HG03095 (cell line): Measurements from ENCODE around the gene PRELP.
"Not testable (repeated sequence)": the region's sequence is repeated elsewhere in the genome, so short reads cannot be mapped to it uniquely, and the experiment has no call there.

Experiments
- ATAC-seq: cut with Tn5 transposase; IDR thresholded peaks from one replicate; pipeline ENCODE4 v1.9.1; 2021; ENCODE audit warnings: moderate library complexity; ENCODE audit not compliant: unreplicated experiment

PRELP gene

GRCh38 chr1:203504400-203505250 is 29.0 kb downstream of the PRELP start:
- ATAC-seq, result no peak

- no peak for ATAC-seq
Observed at GRCh38 chr1:203505526-203506204, 30.1 kb downstream of the PRELP start.

- no peak for ATAC-seq
Observed at GRCh38 chr1:203506858-203507626, 31.4 kb downstream of the PRELP start.

- no peak for ATAC-seq
Observed at GRCh38 chr1:203507759-203508158, 32.2 kb downstream of the PRELP start.

- ATAC-seq, result no peak
Observed at GRCh38 chr1:203508463-203509073, 33.0 kb downstream of the PRELP start.

GRCh38 chr1:203509135-203509534 is 33.5 kb downstream of the PRELP start:
- ATAC-seq, result no peak

GRCh38 chr1:203511513-203511912 is 35.9 kb downstream of the PRELP start:
- no peak for ATAC-seq

DNA sequence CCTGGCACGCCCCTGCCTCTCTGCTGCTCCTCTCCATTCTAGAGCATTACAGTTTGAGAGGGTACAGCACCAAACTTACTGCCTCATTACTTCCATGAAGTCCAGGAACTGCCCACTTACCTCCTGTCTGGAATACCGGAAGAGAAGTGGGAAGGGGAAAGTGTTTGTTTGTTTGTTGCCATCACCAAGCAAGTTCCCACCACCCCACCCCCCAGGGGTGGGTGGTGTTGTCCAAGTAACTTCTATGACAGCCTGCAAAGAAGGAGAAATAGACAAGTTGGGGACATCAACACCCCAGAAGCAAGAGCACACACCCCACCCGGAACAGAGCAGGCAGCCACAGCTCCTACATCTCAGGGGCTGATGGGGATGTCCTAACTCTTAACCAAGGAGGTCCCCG is 36.3 kb downstream of the PRELP start:
- ATAC-seq, result no peak

DNA sequence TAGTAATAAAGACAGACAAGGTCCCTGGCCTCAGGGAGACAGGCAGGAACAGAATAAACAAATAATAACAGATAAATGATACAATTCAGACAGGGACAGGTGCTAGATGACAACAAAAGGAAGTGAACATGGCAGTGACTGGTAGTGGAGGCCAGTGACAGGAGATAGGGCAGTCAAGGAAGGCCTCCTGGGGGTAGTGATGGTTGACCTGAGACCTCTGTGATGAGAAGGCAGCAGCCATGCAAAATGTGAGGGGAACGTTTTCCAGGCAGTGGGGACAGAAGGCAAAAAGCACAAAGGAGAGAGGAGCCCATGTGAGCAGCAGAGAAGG is 36.9 kb downstream of the PRELP start:
- no peak for ATAC-seq

DNA sequence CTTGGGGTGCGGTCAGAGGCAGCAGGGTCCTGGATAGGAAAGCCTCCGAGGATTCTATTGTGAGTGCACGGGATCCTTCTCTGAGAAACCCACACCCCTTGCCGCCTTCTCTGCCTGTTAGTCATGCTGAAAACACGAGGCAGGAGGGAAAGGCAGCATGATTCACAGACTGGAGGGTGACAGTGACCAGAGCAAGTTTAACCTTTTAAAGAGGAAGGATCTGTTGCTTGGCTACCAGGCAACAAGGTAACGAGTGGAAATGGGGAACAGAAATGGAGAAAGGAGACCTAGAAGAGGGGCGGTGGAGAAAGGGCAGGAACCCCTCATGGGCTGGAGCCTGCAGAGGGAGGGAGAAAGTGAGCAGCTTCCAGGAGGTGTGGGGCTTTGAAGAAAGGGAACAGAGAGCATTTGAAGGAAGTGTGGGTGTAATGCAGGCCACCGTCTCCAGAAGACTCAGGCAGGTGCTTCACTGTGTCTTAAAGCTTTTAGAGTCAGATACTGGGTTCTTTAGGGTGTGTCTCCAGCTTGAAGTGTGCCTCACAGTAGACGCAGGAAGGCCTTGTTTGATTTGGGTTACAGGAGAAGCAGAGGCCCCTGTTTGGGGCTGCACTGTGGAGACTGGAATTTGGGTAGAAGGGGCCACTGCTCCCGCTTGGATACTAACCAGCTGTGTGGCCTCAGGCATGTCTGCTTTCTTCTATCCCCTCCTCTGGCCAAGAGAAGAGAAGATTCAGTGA is 37.4 kb downstream of the PRELP start:
- no peak for ATAC-seq

- ATAC-seq, result no peak
Observed at GRCh38 chr1:203513585-203514031, 38.0 kb downstream of the PRELP start.

GRCh38 chr1:203516184-203516583 is 40.6 kb downstream of the PRELP start:
- no peak for ATAC-seq

GRCh38 chr1:203516906-203517305 is 41.3 kb downstream of the PRELP start:
- no peak for ATAC-seq

- no peak for ATAC-seq
Observed at GRCh38 chr1:203517426-203518110, 42.0 kb downstream of the PRELP start.

DNA sequence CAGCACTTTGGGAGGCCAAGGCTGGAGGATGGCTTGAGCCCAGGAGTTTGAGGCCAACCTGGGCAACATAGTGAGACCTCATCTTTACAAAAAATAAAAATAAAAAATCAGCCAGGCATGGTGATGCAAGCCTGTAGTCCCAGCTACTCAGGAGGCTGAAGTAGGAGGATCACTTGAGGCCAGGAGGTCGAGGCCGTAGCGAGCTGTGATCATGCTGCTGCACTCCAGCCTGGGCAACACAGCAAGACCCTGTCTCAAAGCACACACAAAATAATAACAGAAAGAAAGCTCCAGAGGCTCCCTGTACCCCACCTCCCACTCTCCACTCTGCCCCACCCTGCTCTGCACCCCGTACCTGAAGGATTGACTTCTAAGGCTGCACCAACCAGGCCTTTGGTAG is 42.5 kb downstream of the PRELP start:
- ATAC-seq, result not testable (repeated sequence)

DNA sequence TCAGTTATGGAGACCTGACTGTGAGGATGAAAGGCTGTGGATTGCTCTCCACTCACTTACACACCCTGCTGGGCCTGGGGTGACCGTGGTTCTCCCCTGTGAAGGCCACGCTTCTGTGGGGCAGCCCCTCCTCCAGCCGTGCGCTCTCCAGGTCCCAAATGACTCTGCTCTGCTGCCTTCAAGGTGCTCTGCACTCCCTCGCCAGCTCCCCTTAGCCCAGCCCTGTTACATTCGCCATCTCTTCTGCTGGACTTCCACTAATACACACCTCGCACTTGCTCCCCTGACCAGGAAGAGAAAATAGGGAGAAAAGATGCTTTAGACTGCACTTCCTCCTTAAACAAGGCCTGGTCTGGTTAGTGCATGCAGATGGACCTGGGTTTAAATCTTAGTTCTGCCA is 42.9 kb downstream of the PRELP start:
- ATAC-seq, result no peak

DNA sequence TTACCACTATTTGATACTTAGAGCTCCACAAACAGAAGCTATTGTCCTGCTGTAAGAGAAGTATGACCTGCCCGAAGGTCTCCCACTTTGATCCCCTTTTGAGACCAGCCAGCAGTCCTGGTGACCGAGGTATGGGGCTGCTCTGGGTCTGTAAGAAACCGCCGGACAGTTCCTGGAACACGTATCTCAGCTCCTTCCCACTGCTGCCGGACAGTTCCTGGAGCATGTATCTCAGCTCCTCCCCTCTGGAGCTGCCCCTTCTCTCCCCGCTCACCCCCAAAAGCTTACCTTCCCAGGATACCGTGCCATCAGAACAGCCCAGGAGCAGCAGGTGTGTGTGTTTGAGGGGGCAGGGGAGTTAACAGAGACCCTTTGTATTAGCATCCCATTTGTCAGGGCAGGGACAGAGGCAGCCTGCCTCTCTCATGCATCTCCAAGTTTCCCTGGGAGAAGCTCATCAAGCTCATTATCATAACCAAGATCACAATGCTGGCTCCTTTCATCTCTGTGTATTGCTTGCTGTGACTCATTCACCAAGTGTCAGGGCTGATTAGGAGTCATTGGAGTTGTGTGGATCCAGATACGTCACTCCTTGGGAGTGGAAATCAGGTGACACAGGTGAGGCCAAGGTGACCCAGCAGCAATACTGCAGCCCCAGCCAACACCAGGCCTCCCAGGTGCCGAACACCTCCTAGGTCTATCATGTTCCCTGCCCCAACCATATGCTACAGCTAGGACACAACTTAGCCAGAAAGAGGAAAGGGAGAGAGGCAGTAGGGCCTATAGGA is 43.6 kb downstream of the PRELP start:
- ATAC-seq, result no peak

DNA sequence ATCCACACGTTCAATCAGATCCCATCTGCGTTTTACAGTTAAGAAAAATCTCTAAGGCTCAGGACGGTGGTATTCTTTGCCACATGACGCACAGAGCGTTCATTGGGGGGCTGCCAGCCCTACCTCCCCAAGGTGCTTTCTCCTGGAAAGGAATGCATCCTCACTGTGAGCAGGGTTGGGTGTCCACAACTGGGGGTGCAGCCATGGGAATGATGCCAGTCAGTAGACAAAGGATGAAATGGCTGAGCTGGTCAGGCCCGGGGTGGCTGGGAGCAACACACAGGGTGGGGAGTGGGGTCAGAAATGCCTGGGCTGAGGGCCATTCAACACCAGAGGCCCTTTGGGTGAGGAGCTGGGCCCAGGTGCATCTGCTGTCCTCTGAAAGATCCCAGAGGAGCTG is 44.3 kb downstream of the PRELP start:
- ATAC-seq, result no peak

DNA sequence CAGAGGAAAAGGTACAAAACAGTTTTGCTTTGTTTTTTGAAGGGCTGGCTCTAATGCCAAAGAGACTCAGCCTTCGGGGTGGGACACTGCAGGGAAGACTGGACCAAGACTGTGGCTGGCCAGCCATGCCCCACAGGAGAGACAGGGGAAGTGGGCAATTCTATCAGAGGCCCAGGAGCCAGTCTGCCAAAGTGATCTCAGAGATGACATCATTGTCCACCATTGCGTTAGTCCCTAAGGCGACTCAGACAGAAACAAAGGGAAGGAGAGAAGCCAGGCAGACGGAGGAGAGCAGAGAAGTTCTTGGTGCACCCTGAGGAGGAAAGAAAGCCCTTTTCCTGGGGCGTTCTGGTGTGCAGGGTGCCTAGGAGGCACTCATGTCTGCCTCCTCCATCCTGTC is 44.7 kb downstream of the PRELP start:
- ATAC-seq, result no peak
